ENCODE data around the gene SLC25A48.
"Not testable (repeated sequence)": the region's sequence is repeated elsewhere in the genome, so short reads cannot be mapped to it uniquely, and the experiment has no call there.

Gene SLC25A48

DNA sequence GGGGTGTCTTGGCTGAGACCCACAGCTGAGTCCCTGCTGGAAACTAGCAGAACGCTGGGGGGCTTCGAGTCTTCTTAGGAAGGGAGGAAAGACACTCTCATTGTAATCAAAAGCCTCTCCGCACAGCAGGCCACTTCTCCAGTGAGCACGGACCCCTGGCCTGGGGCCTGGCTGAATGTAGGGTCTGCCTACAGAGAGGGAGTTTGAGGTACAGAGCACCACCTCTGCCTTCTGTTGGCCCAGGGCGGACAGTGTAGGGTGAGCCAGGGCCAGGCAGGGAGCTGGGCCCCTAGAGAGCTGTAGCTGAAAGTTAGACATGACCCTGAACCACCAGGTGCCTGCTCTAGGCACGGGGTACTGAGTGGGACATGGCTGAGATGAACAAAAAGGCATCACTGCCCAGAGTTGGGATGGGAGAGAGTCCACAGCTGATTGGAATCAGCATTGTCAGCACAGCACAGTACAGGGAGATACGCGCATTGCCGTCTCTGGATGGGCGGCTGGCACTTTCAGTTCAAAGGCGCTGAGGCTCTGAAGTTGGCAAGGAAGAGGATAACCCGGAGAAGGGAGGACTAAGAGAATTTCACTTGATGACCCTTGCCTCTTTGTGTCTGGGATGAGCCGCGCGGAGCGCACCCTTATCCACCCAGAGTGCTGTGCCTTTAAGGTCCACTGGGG is 363 bp upstream of the SLC25A48 start:
- no peak overlapping the region for H3K4me3 ChIP-seq (ENCODE audit: low read length)
- TF ChIP-seq, protein P1, sequence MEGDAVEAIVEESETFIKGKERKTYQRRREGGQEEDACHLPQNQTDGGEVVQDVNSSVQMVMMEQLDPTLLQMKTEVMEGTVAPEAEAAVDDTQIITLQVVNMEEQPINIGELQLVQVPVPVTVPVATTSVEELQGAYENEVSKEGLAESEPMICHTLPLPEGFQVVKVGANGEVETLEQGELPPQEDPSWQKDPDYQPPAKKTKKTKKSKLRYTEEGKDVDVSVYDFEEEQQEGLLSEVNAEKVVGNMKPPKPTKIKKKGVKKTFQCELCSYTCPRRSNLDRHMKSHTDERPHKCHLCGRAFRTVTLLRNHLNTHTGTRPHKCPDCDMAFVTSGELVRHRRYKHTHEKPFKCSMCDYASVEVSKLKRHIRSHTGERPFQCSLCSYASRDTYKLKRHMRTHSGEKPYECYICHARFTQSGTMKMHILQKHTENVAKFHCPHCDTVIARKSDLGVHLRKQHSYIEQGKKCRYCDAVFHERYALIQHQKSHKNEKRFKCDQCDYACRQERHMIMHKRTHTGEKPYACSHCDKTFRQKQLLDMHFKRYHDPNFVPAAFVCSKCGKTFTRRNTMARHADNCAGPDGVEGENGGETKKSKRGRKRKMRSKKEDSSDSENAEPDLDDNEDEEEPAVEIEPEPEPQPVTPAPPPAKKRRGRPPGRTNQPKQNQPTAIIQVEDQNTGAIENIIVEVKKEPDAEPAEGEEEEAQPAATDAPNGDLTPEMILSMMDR (conservative IDR thresholded peaks at IDR 0.05; ENCODE audit: low read length), result peak; percentile 64
- peak; percentile 19 for DNase-seq (ENCODE audit: low read depth)

DNA sequence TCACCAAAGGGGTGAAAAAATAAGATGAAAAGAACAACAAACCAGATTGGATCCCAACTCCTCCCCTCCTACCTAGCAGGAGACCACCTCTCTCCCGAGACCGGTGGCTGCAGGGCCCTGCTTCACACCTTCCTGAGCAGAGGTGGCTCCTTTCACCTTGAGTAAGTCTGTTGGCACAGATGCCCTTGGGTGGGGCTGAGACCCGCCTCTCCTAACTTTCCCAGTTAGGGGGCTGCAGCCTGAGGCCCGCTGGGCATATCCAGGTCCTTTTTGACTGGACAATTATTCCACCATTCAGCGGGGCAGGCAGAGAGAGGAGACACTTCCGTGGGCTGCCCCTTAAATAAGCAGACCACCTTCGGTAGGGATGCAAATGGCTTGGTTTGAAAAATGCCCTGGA is 1.3 kb downstream of the SLC25A48 start:
- TF ChIP-seq, protein P1 (conservative IDR thresholded peaks at IDR 0.05; ENCODE audit: low read length), result no peak
- DNase-seq (ENCODE audit: low read depth), result no peak
- H3K4me3 ChIP-seq (ENCODE audit: low read length), result no peak overlapping the region

DNA sequence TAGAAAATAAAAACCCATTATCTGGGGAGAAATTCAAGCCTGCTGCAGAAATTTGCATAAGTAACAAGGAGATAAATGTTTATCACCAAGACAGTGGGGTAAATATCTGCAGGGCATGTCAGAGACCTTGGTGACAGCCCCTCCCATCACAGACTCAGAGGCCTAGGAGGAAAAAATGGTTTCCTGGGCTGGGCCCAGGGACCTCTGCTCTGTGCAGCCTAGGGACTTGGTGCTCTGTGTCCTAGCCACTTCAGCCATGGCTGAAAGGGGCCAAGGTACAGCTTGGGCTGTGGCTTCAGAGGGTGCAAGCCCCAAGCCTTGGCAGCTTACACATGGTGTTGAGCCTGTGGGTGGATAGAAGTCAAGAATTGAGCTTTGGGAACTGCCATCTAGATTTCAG is 3.9 kb downstream of the SLC25A48 start:
- H3K4me3 ChIP-seq (ENCODE audit: low read length); DNase-seq (ENCODE audit: low read depth): not testable (repeated sequence)

DNA sequence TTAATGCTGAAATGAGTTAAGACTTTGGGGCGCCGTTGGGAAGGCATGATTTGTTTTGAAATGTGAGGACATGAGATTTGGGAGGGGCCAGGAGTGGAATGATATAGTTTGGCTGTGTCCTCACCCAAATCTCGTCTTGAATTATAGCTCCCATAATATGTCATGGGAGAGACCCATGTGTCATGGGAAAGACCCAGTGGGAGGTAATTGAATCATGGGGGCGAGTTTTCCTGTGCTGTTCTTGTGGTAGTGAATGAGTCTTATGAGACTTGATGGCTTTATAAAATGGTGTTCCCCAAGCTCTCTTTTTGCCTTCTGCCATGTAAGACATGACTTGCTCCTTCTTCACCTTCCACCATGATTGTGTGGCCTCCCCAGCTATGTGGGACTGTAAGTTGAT is 5.1 kb downstream of the SLC25A48 start:
- TF ChIP-seq, protein P1 (conservative IDR thresholded peaks at IDR 0.05; ENCODE audit: low read length), result no peak

DNA sequence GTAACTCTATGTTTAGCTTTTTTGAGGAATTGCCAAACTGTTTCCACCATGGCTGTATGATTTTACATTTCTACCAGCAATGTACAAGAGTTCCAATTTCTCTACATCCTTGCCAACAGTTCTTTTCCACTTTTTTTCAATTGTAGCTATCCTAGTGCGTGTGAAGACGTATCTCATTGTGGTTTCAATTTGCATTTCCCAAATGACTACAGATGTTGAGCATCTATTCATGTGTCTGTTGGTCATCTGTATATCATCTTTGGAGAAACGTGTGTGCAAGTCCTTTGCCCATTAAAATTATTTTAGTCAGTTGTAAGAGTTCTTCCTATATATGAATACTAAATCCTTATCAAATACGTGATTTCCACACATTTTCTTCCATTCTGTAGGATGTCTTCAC is 6.5 kb downstream of the SLC25A48 start:
- no peak overlapping the region for H3K4me3 ChIP-seq (ENCODE audit: low read length)
- TF ChIP-seq, protein P1 (conservative IDR thresholded peaks at IDR 0.05; ENCODE audit: low read length), result no peak
- DNase-seq (ENCODE audit: low read depth), result no peak

More for the DNA sequence above, 5.1 kb downstream of the SLC25A48 start:
- no peak overlapping the region for H3K4me3 ChIP-seq (ENCODE audit: low read length)
- DNase-seq (ENCODE audit: low read depth), result no peak

GRCh38 chr5:135842737-135843136 is 8.3 kb downstream of the SLC25A48 start:
- TF ChIP-seq, protein P1 (conservative IDR thresholded peaks at IDR 0.05; ENCODE audit: low read length), result no peak
- no peak overlapping the region for H3K4me3 ChIP-seq (ENCODE audit: low read length)
- no peak for DNase-seq (ENCODE audit: low read depth)

DNA sequence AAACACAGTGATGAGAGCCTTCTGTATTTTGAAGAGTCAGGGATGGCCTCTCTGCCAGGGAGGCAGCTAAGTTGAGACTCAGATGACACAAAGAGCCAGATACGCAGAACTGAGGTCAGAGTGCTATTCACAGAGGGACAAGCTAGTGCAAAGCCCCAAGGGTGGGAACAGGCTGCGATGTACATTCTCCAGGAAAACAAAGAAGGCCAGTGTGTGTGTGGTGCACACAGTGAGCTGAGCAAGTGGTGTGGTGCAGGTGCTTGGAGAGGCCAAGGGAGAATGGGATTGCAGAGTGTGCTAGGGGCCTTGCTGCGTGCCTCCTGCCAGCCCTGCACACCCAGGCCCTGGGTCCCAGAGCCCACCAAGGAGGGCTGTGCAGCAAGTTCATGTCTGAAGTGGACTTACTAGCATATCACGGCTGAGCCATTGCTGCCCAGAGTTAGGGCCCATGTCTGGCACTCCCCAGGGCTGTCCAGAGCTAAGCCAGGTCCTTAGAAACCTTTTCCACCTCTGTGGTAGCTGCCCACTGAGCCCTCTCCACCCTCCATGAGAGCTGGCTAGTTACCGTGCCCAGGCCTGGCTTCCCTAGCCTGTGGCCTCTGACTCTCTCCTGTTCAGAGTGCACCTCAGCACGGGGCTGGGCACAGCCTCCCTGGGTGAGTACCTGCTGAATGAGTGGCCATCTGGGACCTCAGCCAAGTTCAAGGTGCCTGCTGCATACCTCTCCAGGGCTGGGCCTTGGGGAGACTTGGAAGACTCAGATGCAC is 9.3 kb downstream of the SLC25A48 start:
- H3K4me3 ChIP-seq (ENCODE audit: low read length), result no peak overlapping the region
- no peak for DNase-seq (ENCODE audit: low read depth)
- TF ChIP-seq, protein P1 (conservative IDR thresholded peaks at IDR 0.05; ENCODE audit: low read length), result no peak
